GM12872 (cell line): ENCODE measurements around the gene ARMC9.

Experiments
- TF ChIP-seq, protein P1 (sequence below): IDR thresholded peaks from 3 replicates; pipeline ENCODE4 v1.5.1; 2011; ENCODE audit warnings: low read depth, mild to moderate bottlenecking, low read length, moderate library complexity; ENCODE audit not compliant: insufficient read depth

ARMC9 gene

GRCh38 chr2:231339316-231339715 lies 140.9 kb downstream of the ARMC9 start:
- TF ChIP-seq, protein P1, sequence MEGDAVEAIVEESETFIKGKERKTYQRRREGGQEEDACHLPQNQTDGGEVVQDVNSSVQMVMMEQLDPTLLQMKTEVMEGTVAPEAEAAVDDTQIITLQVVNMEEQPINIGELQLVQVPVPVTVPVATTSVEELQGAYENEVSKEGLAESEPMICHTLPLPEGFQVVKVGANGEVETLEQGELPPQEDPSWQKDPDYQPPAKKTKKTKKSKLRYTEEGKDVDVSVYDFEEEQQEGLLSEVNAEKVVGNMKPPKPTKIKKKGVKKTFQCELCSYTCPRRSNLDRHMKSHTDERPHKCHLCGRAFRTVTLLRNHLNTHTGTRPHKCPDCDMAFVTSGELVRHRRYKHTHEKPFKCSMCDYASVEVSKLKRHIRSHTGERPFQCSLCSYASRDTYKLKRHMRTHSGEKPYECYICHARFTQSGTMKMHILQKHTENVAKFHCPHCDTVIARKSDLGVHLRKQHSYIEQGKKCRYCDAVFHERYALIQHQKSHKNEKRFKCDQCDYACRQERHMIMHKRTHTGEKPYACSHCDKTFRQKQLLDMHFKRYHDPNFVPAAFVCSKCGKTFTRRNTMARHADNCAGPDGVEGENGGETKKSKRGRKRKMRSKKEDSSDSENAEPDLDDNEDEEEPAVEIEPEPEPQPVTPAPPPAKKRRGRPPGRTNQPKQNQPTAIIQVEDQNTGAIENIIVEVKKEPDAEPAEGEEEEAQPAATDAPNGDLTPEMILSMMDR = no peak

DNA sequence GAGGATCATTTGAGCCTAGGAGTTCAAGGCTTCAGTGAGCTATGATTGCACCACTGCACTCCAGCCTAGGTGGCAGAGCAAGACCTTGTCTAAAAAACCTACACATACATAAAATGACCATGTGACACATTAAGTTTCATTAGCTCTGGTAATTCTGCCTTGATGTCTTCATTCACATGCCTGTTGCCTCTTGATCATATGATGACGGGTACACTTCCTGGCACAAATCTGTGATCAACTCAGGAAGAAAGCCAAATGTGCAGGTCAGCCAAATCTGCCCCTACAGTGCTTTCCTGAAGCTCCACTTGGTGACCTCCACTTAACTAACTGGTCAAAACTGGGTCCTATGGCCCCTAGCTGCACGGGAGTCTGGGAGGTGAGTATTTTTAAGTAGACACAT lies 142.7 kb downstream of the ARMC9 start:
- TF ChIP-seq, protein P1 = no peak

GRCh38 chr2:231342061-231342711 lies 143.8 kb downstream of the ARMC9 start:
- TF ChIP-seq, protein P1 = no peak

DNA sequence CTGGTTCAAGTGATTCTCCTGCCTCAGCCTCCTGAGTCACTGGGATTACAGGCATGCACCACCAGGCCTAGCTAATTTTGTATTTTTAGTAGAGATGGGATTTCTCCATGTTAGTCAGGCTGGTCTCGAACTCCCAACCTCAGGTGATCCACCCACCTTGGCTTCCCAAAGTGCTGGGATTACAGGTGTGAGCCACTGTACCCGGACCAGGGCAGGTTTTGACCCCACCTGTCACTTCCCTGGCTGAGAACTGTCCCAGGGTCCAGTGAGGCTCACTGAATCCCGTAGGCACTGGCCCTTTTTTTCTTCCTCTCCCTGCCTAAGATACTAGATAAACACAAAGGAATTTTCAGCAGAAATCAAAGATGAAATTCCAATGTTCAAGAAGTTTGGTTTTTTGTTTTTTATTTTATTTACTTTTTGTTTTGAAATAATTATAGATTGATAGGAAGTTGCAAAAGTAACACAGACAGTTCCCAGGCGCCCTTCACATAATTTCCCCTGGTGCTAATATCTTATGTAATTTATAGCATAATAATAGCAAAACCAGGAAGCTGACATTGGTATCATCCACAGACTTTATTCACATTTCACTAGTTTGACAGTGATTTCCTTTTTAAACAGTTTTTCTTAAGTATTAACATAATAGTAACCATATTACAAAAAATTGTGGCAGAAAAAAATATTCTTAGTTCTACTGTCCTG lies 144.7 kb downstream of the ARMC9 start:
- TF ChIP-seq, protein P1 = no peak

DNA sequence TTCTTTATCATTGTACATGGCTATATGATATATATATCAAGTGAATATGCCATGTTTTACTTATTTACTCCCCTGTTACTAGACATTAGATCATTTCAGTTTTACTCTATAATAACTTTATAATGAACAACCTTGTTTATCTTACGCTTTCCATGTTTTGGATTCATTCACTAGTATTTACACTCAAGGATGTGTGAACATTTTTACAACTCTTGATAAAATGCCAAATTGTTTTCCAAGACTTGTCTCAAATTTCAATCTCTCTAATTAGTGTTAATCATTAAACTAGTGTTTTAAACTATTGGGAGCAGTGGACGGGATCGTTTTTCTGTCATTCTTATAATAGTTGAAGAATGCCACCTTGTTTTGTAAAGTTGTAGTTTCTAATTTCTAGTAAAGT lies 145.6 kb downstream of the ARMC9 start:
- TF ChIP-seq, protein P1 = no peak

GRCh38 chr2:231344851-231345250 lies 146.4 kb downstream of the ARMC9 start:
- TF ChIP-seq, protein P1 = no peak

- TF ChIP-seq, protein P1 = no peak
Observed at GRCh38 chr2:231347081-231347480, 148.7 kb downstream of the ARMC9 start.
